Stomach smooth muscle (tissue), 2 donors: ENCODE data around the gene SHISAL1.

Experiments
- H3K27ac ChIP-seq: one replicate; pipeline ENCODE4 v1.7.0; 2013; ENCODE audit warnings: mild to moderate bottlenecking, low read length, inconsistent platforms
- H3K27me3 ChIP-seq, 2 donors: one replicate each; pipeline ENCODE4 v1.7.0; 2013; ENCODE audit warnings: low read length in 2 of 2; ENCODE audit not compliant: insufficient read depth in 2 of 2, control insufficient read depth in 1 of 2
- H3K36me3 ChIP-seq, 2 donors: one replicate each; pipeline ENCODE4 v1.7.0; 2013; ENCODE audit warnings: low read length in 2 of 2; ENCODE audit not compliant: control insufficient read depth in 2 of 2, insufficient read depth in 2 of 2
- H3K4me1 ChIP-seq: one replicate; pipeline ENCODE4 v1.7.0; 2013; ENCODE audit warnings: low read length; ENCODE audit not compliant: control insufficient read depth, insufficient read depth
- H3K4me3 ChIP-seq, 2 donors: one replicate each; pipeline ENCODE4 v1.7.0; 2013; ENCODE audit warnings: low read length in 2 of 2
- H3K9ac ChIP-seq, 2 donors: one replicate each; pipeline ENCODE4 v1.7.0; 2013; ENCODE audit warnings: low read length in 2 of 2, mild to moderate bottlenecking in 1 of 2
- H3K9me3 ChIP-seq, 2 donors: one replicate each; pipeline ENCODE4 v1.7.0; 2013; ENCODE audit warnings: low read length in 2 of 2; ENCODE audit not compliant: control insufficient read depth in 2 of 2
- donor health status: healthy.
- donor health status: Pancreatic carcinoma.

Gene SHISAL1

DNA sequence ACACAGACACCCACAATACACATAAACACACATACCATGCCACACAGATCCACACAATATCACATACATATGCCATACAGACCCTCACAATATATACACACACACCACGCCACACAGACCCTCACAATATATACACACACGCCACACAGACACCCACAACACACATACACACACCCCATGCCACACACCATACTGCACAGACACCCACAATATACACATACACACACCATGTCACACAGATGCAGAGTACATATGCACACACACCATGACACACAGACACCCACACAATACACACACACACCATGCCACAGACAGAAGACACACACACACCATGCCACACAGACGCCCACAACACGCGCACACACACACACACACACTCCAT, 43.6 kb downstream of the SHISAL1 start:
- H3K36me3 ChIP-seq: no peaks in the 10 kb centered on the region
- H3K4me1 ChIP-seq: peaks cover 19% of the 10 kb centered on the region
- H3K9me3 ChIP-seq: no peaks in the 10 kb centered on the region
- no peaks in the 10 kb centered on the region for H3K27me3 ChIP-seq
- H3K27ac ChIP-seq: no peak overlapping the region
- no peak overlapping the region for H3K4me3 ChIP-seq
- no peak overlapping the region for H3K9ac ChIP-seq

DNA sequence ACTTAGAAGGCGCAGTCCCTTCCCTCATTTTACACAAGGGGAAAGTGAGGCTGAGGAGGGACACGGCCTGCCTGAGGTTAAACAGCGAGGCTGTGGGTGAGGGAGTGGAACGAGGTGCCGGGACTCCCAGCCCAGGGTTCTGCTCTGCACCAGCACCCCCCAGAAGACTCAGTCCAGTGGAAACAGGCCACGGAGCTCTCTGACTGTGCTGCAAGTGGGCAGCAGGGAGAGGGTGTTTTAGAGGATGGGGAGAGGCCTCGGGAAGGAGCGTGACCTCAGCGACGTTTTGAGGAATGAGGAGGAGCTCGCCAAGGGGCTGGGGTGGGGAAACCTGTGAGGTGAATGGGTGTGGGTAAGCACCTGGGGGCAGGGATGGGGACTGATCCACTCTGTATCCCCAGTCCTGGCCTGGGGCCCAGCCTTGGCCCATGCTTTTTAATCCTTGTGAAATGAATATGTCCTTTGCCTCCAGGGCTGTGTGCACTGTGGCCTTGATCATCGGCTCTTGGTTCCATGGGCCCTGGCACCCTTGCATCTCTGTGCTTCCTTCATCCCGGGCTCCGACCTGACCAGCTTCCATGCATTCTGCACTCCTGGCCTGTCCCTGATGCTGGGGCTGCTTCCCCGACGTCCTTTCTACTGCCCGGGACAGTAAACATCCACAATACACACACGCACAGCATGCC, 44.2 kb downstream of the SHISAL1 start:
- H3K9ac ChIP-seq: no peak overlapping the region
- H3K36me3 ChIP-seq: peaks cover 0 to 5% of the 10 kb centered on the region in 2 donors
- H3K9me3 ChIP-seq: peaks cover 0 to 2% of the 10 kb centered on the region in 2 donors
- no peak overlapping the region for H3K4me3 ChIP-seq
- H3K27ac ChIP-seq: no peak overlapping the region
- H3K4me1 ChIP-seq: peaks cover 19% of the 10 kb centered on the region
- no peaks in the 10 kb centered on the region for H3K27me3 ChIP-seq

DNA sequence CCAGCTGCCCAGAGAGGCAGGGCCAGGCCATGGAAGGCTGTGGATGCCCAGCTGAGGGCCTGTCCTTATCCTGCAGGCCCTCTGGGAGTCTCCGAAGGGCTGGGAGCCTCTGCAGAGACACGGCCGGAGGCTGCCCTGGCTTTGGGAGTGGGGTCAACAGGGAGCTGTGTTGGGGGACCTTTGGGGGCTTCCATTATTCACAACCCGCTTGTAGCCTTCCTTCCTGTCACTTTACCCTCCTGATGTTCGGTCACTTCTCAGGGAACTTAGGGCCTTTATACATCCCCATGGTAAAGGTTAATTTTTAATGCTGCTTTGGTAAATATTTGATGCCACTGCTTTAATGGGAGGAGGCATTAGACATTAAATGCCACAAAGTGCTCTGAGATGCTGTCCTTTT, 44.9 kb downstream of the SHISAL1 start:
- Histone ChIP-seq H3K27me3 (no peaks in the 10 kb centered on the region), H3K9me3 (peaks cover 0 to 4% of the 10 kb centered on the region in 2 donors), H3K4me1 (peaks cover 16% of the 10 kb centered on the region), H3K4me3 (no peak overlapping the region), H3K9ac (no peak overlapping the region), H3K27ac (no peak overlapping the region), H3K36me3 (peaks cover 0 to 7% of the 10 kb centered on the region in 2 donors)

DNA sequence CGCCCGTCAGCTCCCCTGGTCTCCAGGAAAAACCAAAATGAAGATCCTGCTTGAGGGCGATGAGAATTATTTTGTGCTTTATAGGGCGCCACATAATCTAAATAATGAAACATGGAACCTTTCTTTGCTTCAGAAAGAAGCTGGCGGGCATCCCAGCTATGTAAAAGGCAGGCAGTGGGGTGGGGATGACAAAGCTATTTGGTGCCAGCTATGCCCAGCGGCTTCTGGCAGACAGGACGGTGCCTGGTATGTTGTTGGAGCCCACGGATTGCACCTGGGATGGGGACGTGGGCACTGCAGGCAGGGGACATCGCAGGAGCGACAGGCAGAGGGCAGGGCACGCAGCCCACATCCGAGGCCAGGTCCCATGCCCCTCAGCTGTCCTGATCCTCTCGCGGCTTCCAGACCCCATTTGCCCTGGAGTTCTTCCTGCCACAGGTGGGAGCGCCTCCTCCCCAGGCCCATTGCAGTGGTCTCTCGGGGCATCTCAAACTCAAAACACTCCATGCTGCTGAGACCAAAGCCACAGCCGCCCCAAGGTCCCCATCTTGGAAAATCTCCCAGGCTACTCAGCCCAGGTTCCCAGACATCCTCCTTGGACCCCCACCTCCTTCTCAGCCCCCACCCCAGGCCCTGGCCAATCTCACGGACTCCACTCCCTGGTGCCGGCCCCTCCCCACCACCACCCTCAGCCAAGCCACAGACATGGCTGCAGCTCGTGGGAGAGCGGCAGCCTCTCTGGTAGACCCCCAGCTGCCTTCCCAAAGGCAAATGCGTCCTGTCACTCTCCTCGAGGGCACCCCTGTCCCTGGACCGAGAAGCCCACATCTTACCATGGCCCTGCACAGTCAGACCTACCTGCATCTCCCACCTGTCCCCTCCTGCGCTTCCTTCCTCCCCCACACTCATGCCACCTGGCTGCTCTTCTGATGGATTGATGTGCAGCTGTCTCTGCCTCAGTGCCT, 45.7 kb downstream of the SHISAL1 start:
- Histone ChIP-seq H3K27ac (peak overlapping the region; percentile 24), H3K27me3 (no peaks in the 10 kb centered on the region), H3K36me3 (peaks cover 0 to 7% of the 10 kb centered on the region in 2 donors), H3K4me3 (peak overlapping the region in 1 of 2 donors; percentile 44), H3K4me1 (peaks cover 11% of the 10 kb centered on the region), H3K9me3 (peaks cover 0 to 4% of the 10 kb centered on the region in 2 donors), H3K9ac (no peak overlapping the region)

DNA sequence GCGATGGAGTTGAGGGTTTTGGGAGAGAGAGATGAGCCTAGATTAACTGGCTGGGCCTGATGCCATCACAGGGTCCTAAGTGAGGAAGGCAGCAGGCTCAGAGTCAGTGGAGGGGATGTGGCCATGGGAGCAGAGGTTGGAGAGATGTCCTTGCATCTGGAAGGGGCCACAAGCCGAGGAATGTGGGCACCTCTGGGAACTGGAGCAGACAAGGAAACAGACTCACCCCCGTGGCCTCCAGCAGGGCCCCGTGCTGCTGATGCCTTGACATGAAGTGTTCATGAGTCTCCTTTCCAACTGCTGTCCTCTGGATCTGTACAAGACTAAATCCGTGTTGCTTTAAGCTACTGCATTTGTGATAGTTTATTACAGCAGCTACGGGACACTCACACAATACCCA, 49.2 kb downstream of the SHISAL1 start:
- Histone ChIP-seq H3K27ac (no peak overlapping the region), H3K9me3 (peaks cover 0 to 4% of the 10 kb centered on the region in 2 donors), H3K4me3 (no peak overlapping the region), H3K9ac (no peak overlapping the region), H3K36me3 (peaks cover 0 to 7% of the 10 kb centered on the region in 2 donors), H3K4me1 (peaks cover 11% of the 10 kb centered on the region), H3K27me3 (no peaks in the 10 kb centered on the region)

DNA sequence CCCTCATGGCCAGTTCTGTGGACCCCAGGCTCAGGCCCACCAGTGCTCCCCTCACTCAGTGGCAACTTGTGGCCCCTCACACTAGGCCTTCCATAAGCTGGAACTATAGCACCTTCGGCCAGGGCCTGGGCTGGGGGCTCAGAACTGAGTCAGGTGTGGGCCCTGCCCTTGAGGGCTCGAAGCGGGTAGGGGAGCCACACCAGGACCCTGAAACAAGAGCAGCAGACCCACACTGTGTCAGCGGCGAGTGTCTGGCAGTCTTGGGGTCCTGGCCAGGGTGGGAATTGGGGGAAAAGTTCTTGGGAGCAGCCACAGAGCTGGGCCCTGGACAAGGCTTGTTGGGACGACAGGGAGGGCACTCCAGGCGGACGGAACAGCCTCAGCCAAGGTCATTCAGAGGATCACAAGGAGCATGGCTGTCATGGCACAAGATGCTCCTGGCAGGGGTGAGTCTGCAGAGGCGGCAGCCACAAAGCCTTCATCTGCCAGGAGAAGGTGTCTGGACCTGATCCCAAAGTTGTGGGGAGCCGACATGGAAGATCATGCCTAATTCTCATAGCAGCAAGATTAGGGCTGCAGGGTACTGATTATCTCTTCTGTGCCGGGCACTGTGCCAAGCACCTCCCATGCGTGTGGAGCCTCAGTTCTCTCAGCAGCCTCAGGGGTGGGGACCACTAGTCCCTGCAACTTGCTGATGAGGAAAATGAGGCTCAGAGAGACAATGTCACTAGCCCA, 50.7 kb downstream of the SHISAL1 start:
- Histone ChIP-seq H3K4me3 (no peak overlapping the region), H3K9ac (no peak overlapping the region), H3K36me3 (peaks cover 0 to 7% of the 10 kb centered on the region in 2 donors), H3K4me1 (peaks cover 4% of the 10 kb centered on the region), H3K9me3 (peaks cover 0 to 4% of the 10 kb centered on the region in 2 donors), H3K27ac (no peak overlapping the region), H3K27me3 (no peaks in the 10 kb centered on the region)

DNA sequence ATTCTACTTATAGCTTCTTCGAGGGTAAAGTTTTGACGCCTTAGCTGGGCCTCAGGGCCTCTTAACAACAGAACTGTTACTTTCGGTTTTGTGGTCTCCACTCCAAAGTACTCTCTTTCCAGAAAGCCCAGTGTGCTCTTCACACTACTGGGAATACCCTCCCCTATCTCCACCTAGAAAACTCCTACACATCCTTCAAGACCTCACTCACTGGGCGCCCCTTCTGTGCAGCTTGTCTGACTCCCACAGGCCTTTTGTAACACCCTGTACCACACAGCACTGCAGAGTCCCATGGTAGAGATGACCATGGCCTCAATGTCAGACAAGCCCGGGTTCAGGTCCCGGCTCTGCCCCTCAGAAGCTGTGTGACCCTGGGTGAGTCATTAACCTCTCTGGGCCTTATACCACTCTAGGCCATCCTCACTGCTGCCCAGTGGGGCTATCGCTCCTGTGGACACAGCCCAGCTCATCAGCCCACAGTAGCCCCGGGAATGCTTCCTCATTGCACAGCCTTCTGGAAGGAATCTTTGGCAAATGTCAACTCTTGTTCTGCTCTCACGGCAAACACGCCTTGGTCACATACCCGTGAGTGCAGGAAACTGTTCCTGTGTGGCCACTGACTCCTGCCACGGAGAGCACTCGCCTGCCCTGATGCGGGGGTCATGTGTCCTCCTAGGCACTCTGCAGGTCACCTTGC, 51.4 kb downstream of the SHISAL1 start:
- Histone ChIP-seq H3K36me3 (peaks cover 0 to 7% of the 10 kb centered on the region in 2 donors), H3K27ac (no peak overlapping the region), H3K27me3 (no peaks in the 10 kb centered on the region), H3K4me1 (peaks cover 2% of the 10 kb centered on the region), H3K4me3 (no peak overlapping the region), H3K9ac (no peak overlapping the region), H3K9me3 (peaks cover 0 to 4% of the 10 kb centered on the region in 2 donors)

DNA sequence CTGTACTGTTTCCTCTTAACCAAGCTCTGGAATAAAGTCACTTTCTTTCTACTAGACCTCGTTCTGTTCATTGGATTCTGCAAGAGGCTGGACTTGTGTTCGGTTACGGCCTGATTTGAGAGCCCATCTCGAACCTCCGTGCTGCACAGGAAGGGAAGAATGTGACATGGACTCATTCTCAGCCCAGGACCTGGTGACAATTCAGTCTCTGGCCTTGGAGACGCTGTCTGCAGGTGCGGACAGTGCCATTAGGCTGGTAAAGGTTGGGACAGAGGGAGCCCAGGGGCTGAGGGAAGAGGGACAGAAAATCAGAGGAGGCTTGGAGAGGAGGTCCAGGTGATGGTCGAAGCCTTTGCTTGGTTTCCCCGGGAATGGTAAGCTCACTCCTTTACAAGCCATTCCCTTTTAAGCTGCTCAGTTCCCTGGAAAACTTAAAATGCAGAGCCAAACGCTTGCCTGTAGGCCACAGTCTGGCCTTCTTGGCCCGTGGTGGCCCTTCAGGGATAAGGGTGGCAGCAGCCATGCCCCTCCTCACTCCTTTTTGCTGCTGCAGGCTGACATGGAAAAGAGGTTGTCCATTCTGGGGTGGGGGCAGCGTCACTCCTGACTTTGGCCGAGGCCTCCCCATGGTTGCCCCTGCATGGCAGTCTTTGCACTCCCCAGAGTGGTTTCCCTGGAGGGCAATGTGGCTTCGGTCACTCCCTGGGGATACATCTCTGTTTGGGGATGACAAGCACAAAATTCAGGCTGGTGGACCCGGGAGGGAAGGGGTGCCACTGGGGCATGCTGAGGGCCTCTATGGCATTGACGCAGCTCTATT, 52.3 kb downstream of the SHISAL1 start:
- Histone ChIP-seq H3K9ac (no peak overlapping the region), H3K4me3 (no peak overlapping the region)

DNA sequence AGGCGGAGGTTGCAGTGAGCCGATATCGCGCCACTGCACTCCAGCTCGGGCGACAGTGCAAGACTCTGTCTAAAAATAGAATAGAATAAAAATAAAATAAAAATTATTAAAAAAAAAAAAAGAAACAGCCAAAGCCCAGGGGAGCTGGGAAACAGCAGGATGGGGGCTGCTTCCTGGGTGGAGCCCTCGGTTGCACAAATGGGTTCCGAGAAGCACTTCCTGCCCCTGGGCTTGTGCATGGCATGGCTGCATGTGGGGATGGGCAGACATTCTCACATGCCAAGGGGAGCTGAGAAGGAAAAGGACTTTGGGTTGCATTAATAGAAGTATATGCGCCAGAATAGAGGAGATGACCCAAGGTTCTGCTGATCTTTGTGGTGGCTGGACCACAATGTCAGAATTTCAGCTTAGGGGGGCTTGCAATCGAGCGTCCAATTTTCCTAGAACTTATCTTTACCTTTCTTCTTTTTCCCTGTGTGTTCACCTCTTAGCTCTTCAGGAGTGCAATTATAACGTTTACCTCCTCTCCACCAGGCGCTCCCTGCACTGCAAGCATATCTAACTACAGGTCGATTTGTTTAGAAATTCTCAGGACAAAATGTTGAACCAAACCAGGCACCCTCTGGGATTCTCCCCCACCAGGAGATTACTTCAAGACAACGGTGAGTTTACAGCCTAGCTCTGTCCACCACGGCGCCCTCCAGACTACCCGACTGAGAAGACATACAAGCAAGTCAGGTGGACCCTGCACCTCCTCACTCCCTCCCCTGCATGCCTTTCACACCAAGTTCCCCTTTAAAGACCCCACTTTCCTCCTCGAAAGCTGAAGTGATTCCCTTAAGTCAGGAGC, 53.2 kb downstream of the SHISAL1 start:
- Histone ChIP-seq H3K9ac (no peak overlapping the region), H3K36me3 (peaks cover 0 to 7% of the 10 kb centered on the region in 2 donors), H3K27me3 (no peaks in the 10 kb centered on the region), H3K4me1 (no peaks in the 10 kb centered on the region), H3K27ac (no peak overlapping the region), H3K4me3 (no peak overlapping the region), H3K9me3 (peaks cover 0 to 4% of the 10 kb centered on the region in 2 donors)

More for the DNA sequence above, 52.3 kb downstream of the SHISAL1 start:
- Histone ChIP-seq H3K36me3 (peaks cover 0 to 7% of the 10 kb centered on the region in 2 donors), H3K4me1 (no peaks in the 10 kb centered on the region), H3K27ac (no peak overlapping the region), H3K27me3 (no peaks in the 10 kb centered on the region), H3K9me3 (peaks cover 0 to 4% of the 10 kb centered on the region in 2 donors)
